Mucosa of rectum (tissue), 2 donors: ENCODE data around the gene IGSF23.
A peak's percentile ranks its signal among the peaks of the same experiment; 100 is the strongest.

Experiments used
- H3K27ac ChIP-seq, 2 donors: one replicate each; pipeline ENCODE4 v1.7.0; 2013; ENCODE audit warnings: inconsistent platforms in 2 of 2, low read depth in 2 of 2, low read length in 2 of 2
- H3K27me3 ChIP-seq, 2 donors: one replicate each; pipeline ENCODE4 v1.7.0; 2013; ENCODE audit warnings: low read length in 2 of 2; ENCODE audit not compliant: control insufficient read depth in 2 of 2, insufficient read depth in 2 of 2
- H3K36me3 ChIP-seq, 2 donors: one replicate each; pipeline ENCODE4 v1.7.0; 2013; ENCODE audit warnings: low read length in 2 of 2; ENCODE audit not compliant: control insufficient read depth in 2 of 2, insufficient read depth in 2 of 2
- H3K4me1 ChIP-seq, 2 donors: one replicate each; pipeline ENCODE4 v1.7.0; 2013; ENCODE audit warnings: low read length in 2 of 2, mild to moderate bottlenecking in 1 of 2; ENCODE audit not compliant: control insufficient read depth in 2 of 2, insufficient read depth in 2 of 2
- H3K4me3 ChIP-seq, 2 donors: one replicate each; pipeline ENCODE4 v1.7.0; 2013; ENCODE audit warnings: low read length in 2 of 2
- H3K9ac ChIP-seq, 2 donors: one replicate each; pipeline ENCODE4 v1.7.0; 2013; ENCODE audit warnings: low read length in 2 of 2, low read depth in 1 of 2, mild to moderate bottlenecking in 1 of 2
- H3K9me3 ChIP-seq, 2 donors: one replicate each; pipeline ENCODE4 v1.7.0; 2013; ENCODE audit warnings: low read length in 2 of 2; ENCODE audit not compliant: control insufficient read depth in 2 of 2
- donor health status: healthy.
- donor health status: Normal muscosa, but diverticular disease.

The IGSF23 gene

DNA sequence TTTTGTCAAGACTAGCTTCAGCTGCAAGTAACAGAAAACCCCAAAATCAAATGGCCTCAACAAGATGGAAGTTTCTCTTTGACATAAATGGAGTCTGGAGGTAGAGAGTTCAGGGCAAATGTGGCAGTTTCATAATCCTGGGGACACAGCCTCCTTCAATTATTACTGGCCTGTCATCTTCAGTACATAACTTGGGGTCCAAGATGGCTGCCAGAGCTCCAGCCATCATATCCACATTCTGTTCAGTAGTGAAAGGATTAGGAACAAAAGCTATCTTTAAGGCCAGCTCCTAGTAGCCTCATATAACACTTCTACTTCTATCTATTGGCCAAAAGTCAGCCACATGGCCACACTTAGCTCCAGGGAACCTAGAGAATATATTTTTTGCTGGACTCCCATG lies 15.0 kb upstream of the IGSF23 start:
- Histone ChIP-seq H3K9me3 (no peaks in the 10 kb centered on the region), H3K4me3 (no peak overlapping the region), H3K9ac (no peak overlapping the region), H3K36me3 (no peaks in the 10 kb centered on the region), H3K27me3 (no peaks in the 10 kb centered on the region), H3K27ac (peak overlapping the region in 1 of 2 donors; percentile 88), H3K4me1 (peaks cover 9 to 39% of the 10 kb centered on the region in 2 donors)

DNA sequence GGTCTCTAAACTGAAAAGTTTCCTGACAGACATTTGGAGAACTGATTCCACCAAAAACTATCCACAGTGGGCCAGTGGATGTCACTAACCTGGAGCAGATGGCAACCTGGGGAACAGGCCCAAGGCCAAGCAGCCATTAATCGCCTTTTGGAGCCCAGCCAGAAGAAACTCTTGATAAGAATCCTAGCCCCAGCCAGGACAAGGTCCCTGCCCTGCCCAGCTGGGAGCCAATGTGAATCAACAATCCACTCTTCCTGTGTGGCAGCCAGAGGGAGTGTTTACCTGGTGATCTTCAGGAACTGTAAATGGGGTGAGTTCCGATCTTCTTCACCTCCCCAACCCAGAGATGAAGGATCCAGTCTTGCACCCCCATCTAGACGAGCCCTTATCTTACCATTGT lies 14.5 kb upstream of the IGSF23 start:
- Histone ChIP-seq H3K27me3 (no peaks in the 10 kb centered on the region), H3K27ac (peak overlapping the region; percentile 70 to 88), H3K4me3 (no peak overlapping the region), H3K36me3 (no peaks in the 10 kb centered on the region), H3K9me3 (no peaks in the 10 kb centered on the region), H3K4me1 (peaks cover 9 to 39% of the 10 kb centered on the region in 2 donors), H3K9ac (peak overlapping the region in 1 of 2 donors; percentile 27)

DNA sequence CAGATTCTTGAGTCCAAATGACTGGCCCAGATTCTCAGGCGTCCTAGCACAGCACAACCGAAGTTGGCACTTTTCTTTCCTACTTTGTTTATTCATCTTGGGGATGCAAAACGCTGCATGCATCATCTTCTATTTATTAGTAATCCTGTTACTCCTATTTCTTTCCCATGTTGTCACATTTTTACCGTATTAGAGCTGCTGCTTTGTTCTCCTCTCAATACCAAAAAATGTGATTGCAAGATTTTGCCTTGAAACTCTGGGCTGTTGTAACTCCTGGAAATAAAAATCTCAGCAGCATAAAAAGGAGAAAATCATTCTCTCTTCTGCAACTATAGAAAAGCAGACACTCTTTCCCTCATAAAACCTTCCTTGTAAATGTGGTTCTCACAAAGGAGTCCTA lies 12.9 kb upstream of the IGSF23 start:
- Histone ChIP-seq H3K9me3 (no peaks in the 10 kb centered on the region), H3K4me3 (no peak overlapping the region)

DNA sequence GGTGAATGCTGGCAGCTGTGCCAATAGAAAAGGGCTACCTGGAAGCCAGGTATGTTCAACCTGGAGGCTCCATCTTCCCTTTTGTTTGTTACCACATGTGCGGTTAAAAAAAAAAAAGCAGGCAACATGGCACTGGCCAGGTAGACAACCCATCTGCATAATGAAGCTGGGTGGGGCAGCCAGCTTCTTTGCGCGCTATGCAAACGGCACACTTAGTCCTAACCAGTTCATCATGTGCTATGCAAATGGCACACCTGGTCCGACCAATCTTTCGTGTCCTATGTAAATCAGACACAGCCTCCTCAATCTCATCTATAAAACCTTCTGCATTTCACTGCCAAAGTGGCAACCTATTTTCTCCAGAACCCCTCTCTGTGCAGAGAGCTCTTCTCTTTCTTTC lies 11.3 kb upstream of the IGSF23 start:
- Histone ChIP-seq H3K9me3 (no peaks in the 10 kb centered on the region), H3K4me3 (no peak overlapping the region), H3K4me1 (peaks cover 5 to 31% of the 10 kb centered on the region in 2 donors), H3K27me3 (no peaks in the 10 kb centered on the region), H3K9ac (no peak overlapping the region), H3K27ac (peak overlapping the region; percentile 49 to 62), H3K36me3 (no peaks in the 10 kb centered on the region)

More for the DNA sequence above, 12.9 kb upstream of the IGSF23 start:
- Histone ChIP-seq H3K27me3 (no peaks in the 10 kb centered on the region), H3K9ac (no peak overlapping the region), H3K27ac (no peak overlapping the region), H3K4me1 (peaks cover 9 to 39% of the 10 kb centered on the region in 2 donors), H3K36me3 (no peaks in the 10 kb centered on the region)

DNA sequence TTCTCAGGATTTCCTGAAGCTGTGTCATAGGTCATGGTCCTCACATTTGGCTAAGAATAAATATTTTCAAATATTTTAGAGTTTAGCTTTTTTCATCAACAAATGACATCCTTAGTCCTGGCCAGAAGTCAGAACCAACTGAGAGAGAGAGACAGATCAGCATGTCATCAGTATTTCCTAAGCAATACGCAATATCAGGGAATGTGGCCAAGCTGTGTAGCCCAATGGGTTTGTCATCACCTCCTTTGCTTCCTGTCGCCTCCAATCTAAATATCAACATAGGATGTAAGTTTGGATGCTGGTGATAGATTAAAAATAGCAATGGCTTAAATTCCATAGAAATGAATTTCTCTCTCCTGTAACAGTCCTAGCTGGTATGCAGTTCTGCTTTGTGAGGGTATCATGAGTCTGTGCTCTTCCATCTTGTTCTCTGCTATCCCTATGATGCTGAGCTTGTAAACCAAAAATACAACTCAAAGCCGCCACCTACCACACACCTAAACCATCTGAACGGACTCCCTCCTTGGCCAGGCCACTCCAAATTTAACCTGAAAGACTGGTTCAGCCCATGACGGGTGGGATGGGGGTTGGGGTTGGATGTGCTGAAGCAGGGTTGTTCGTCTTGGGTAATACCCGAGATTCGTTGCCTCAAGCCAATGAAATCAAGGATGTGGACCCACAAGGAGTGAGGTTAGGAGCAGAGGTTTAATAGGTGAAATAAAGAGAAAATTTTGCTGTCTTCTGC lies 10.0 kb upstream of the IGSF23 start:
- Histone ChIP-seq H3K27ac (no peak overlapping the region), H3K4me3 (no peak overlapping the region), H3K36me3 (no peaks in the 10 kb centered on the region), H3K27me3 (no peaks in the 10 kb centered on the region), H3K9me3 (no peaks in the 10 kb centered on the region), H3K9ac (no peak overlapping the region), H3K4me1 (peaks cover 13 to 31% of the 10 kb centered on the region in 2 donors)

DNA sequence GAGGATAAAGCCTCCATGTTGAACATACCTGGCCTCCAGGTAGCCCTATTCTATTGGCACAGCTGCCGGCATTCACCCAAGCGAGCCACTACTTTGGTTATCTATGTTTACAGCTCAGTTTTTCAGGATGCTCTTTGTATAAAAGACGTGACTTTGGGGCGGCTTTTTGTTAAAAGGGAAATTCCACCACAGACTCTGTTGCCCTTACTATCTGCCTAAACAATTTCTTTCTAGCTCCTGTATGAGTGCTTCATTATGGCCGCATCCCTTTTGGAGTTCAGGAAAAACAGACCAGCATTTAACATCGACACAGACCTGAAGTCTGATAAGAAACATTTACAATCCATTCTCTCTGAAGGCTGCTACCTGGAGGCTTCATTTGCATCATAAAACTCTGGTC lies 9.1 kb upstream of the IGSF23 start:
- Histone ChIP-seq H3K4me3 (no peak overlapping the region), H3K4me1 (peaks cover 10 to 25% of the 10 kb centered on the region in 2 donors), H3K9me3 (no peaks in the 10 kb centered on the region), H3K9ac (no peak overlapping the region), H3K36me3 (no peaks in the 10 kb centered on the region), H3K27me3 (no peaks in the 10 kb centered on the region), H3K27ac (no peak overlapping the region)

DNA sequence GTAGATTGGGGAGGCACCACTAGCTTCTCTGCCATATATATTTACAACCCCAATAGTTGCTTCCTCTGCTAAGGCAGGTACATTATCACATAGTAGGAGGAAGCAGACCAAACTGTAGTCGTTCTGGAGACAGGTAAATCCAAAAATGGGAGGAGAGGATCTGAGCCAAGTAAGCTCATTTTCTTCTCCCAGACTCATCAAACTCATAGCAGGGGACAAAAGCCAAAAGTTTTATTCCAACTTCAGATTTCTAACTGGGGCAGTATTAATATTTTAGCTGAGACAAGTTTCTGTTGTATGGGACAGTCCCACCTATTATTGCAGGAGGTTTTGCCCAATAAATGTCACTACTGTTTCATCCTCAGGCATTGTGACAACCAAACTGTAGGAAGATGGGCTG lies 7.8 kb upstream of the IGSF23 start:
- Histone ChIP-seq H3K36me3 (no peaks in the 10 kb centered on the region), H3K4me1 (peaks cover 7 to 20% of the 10 kb centered on the region in 2 donors), H3K9me3 (no peaks in the 10 kb centered on the region), H3K4me3 (no peak overlapping the region), H3K27me3 (no peaks in the 10 kb centered on the region), H3K27ac (no peak overlapping the region), H3K9ac (no peak overlapping the region)

DNA sequence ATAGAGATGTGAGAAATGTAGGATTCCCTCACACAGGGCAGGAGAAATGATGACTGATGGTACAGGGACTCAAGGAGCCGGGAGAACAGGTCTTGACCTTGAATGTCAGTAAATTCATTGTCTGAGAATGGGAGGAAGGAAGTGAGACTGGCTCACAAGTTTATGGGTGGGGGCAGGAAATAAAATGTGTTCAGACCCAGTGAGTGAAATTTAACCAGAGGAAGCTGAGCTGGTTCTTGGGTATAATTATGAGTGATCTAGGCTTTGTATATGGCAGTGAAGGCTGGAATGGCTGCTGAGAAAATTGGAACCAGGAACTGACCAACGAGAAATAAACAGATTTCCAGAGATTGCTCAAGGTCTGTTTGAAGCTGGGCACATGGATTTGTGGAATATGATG lies 6.3 kb upstream of the IGSF23 start:
- Histone ChIP-seq H3K4me3 (no peak overlapping the region), H3K9me3 (no peaks in the 10 kb centered on the region), H3K9ac (no peak overlapping the region), H3K36me3 (no peaks in the 10 kb centered on the region), H3K4me1 (peaks cover 11 to 15% of the 10 kb centered on the region in 2 donors), H3K27ac (peak overlapping the region; percentile 26 to 56), H3K27me3 (no peaks in the 10 kb centered on the region)

DNA sequence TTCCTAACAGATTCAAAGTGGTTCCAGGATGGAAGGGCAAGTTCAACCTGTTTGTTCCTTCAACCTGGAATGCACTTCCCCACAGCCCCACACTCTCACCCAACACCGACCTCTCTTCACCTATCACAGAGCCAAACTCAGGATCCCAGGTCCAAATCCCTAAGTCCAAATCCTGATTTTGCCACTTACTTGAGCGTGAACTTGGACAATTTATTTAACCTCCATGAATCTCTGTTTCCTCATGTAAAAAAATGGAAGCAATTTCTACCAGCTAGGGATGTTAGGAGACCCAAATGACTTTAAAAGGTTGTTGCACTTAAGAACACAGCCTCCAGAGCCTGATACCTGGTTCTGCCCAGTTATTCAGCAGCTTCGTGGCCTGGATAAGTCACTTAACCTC lies 5.4 kb upstream of the IGSF23 start:
- Histone ChIP-seq H3K9me3 (no peaks in the 10 kb centered on the region), H3K27ac (peak overlapping the region in 1 of 2 donors; percentile 23), H3K9ac (no peak overlapping the region), H3K27me3 (no peaks in the 10 kb centered on the region), H3K4me1 (peaks cover 14 to 17% of the 10 kb centered on the region in 2 donors), H3K4me3 (no peak overlapping the region), H3K36me3 (no peaks in the 10 kb centered on the region)

DNA sequence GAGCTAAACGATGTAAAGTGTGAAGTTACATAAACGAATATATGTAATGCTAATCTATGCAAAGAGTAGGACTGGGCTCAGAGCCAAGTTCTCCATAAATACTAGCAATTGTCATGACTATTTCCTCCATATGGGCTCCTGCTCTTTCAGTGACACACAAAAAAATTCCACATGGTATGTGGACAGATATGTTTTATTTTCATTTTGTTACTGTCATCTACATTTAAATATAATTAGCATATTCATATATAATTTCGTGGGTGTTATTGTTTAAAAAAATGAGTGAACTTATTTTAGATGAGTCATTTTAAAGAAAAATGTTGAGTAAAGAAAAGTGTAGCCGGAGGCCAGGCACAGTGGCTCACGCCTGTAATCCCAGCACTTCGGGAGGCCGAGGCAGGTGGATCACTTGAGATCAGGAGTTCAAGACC lies 5.0 kb upstream of the IGSF23 start:
- Histone ChIP-seq H3K9ac (no peak overlapping the region), H3K27me3 (no peaks in the 10 kb centered on the region), H3K27ac (peak overlapping the region in 1 of 2 donors; percentile 23), H3K9me3 (no peaks in the 10 kb centered on the region), H3K4me1 (peaks cover 14 to 17% of the 10 kb centered on the region in 2 donors), H3K36me3 (no peaks in the 10 kb centered on the region), H3K4me3 (no peak overlapping the region)
